Stimulated activated CD4-positive, alpha-beta T cell treated with anti-CD3 and anti-CD28 coated beads, Interleukin-15, amount 100 ng/mL, for 24 hours (primary cell): ENCODE data around the gene TSGA10IP.

ENCODE experiments used
- DNase-seq: peaks from one replicate; pipeline ENCODE4 v3.0.0-alpha.2; 2020

Gene TSGA10IP

DNA sequence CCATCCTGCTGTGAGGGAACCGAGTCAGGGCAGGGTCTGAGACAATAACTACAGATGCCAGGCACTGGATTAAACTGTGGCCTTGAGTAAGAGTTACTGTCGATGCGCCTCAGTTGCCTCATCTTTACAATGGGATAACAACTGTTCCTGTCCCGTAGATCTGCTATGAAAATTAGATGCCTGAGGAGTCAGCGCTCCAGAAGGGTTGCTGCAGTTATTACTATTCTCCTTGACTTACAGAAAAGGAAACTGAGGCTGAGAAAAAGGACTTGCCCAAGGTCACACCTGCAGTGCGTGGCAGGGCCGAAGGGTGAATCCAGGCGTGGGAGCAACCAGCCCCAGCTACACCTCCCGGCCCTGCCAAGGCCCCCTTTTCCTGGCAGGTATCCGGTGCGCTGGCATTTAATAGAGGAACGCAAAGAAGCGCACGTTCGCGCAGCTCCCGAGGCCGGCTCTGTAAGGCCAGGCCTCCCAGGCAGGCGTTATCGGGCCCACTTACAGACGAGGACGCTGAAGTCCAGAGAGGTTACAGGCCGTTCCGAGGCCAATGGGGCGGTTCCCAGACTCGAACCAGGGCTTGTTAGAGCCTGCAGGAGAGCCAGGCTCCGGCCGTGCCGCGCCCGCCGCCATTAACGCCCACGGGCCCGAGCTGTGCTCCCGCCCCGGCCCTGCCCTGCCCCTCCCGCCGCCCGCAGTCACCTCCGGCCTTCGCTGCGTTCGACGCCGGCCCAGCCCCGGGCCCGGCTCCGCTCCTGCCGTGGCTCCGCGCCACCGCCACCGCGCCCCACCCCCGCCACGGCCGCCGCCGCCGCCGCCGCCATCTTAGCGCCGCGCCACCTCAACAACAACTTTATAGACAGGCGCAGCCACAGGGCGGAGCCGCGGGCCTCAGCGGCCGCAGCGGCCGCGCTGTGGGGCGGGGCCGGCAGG, 26.8 kb upstream of the TSGA10IP start, which contains the start of gene C11orf68:
Gene C11orf68, minus strand, starts transcription at position 852 of the 930 bp plus-strand sequence. Its CDS starts 31 bp downstream, at position 821.
- no peak for DNase-seq

DNA sequence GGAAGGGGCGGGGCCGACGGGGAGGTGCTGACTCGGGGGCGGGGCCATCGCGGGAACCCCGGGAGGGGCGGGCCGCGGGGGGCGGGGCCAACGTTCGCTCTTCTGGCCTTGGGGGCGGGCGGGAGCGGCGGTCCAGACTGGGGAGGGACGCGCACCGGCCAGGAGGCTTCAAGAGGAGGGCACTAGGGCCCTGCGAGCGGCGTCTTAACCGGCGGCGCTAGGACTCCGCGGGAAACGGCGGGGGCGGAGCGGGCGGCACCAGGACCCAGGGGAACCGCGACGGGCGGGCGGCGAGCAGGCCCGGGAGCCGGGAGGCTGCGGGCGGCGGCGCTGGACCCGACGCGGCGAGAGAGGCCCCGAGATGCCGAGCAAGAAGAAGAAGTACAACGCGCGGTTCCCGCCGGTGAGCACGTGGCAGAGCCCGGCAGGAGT, 26.1 kb upstream of the TSGA10IP start, which contains the start of gene DRAP1:
Gene DRAP1, plus strand, starts transcription at position 286 of the 432 bp plus-strand sequence. Its CDS starts 76 bp downstream, at position 362.
- DNase-seq: peak; percentile 99

DNA sequence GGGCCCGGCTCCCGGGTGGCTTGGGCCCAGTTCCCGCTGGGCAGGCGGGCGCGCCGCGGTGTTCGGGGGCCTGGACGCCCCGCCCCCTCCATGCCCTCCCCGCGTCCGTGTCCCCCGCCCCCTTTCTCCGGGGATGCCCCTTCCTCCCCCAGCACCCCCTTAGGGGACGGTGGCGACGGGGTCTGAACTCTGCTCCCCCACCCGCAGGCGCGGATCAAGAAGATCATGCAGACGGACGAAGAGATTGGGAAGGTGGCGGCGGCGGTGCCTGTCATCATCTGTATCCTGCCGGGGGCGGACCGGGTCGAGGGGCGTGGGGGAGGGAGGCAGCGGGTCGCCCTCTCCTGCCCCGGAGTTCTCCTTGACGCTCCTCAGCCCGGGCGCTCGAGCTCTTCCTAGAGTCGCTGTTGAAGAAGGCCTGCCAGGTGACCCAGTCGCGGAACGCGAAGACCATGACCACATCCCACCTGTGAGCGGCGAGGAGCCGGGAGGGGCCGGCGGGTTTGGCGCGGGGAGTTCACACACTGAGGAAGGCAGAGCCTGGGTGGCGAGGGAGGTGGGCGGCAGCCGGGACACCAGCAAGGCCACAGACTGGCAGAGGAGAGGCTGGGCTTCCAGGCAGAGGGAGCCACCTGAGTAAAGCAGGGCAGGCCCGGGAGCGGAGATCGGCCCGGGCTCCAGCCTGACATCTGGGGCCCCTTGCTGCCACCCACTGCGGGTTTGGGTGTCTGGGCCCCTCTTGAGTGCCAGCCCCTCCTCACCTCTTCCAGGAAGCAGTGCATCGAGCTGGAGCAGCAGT, 25.5 kb upstream of the TSGA10IP start:
- DNase-seq: peak; percentile 75

DNA sequence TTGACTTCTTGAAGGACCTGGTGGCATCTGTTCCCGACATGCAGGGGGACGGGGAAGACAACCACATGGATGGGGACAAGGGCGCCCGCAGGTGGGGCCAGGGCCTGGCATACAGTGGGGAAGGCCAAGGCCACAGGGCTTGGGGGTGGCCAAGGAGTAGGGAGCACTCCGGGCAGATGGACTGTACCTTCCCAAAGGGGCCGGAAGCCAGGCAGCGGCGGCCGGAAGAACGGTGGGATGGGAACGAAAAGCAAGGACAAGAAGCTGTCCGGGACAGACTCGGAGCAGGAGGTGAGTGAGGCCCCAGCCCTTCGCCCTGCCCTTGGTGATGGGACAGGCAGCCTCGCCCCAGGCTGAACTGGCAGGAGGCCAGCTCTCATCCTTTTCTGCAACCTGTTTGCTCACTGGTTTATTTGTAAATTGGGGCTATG, 24.9 kb upstream of the TSGA10IP start:
- no peak for DNase-seq

DNA sequence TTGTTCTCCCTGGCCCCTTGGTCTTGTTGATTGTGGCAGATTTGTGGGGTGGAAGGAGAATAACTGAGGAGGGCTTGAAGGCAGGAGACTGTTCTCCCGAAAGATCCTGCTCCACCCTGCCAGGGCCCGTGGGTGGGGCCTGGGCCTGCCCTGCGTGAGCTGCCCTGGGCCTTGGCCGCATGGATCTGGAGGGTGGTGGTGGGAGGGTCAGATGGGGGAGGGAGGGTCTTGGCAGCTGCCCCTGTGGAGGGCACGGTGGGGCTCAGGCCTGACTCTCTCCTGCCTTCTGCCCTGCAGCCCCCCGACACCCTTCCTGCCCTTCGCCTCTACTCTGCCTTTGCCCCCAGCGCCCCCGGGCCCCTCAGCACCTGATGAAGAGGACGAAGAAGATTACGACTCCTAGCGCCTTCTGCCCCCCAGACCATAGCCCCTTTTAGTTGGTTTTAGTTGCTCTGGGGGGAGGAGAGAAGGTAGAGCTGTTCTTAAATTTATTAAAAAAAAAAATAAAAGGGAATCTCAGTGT, 24.2 kb upstream of the TSGA10IP start:
- no peak for DNase-seq

DNA sequence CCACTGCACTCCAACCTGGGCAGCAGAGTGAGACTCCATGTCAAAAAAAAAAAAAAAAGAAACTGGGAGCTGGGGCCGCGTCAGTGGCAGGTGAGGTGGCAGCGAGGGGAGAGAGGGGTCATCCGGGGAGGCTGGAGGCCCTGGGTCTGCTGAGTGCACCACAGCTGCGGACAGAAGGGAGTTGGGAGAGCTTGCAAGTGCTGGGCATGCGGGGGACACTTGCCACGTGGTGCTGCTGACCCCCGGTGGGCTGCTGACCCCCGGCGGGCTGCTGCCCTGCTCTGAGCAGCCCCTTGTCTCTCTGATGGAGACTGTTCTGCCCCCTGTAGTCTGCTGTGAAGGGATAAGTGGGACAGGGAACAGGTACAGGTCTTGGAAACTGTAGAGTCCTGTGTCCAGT, 23.4 kb upstream of the TSGA10IP start:
- DNase-seq: no peak

DNA sequence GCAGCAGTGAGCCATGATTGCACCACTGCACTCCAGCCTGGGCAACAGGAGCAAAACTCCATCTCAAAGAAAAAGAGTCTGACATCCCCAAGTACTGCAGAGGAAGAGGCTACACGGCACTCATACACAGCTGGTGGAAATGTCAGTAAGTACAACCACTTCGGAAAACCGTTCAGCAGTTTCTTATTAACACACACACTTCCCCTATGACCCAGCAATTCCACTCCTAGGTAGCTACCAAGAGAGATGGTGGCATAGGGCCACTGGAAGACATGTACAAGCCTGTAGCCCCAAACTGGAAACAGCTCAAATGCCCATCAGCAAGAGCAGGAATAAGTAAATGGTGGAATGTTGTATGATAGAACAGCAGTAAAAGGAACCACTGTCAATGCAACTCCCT, 22.7 kb upstream of the TSGA10IP start:
- no peak for DNase-seq

DNA sequence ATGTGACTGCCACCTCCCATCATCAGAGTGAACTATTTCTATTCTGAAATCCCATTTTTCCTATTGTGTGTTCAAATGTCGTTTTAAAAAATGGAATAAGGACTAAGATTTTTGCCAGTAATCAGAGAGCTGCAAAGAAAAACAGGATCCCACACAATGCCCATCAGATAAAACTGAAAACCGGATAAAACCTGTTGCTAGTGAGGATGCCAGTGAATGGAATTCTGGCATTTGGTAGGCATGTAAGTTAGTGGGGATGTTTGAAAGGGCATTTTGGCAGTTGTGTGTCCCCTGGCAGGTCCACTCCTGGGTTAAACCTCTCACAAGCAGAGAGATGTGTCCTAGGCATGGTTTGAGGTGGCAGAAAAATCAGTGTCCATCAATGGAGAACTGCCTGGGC, 19.9 kb upstream of the TSGA10IP start:
- no peak for DNase-seq

DNA sequence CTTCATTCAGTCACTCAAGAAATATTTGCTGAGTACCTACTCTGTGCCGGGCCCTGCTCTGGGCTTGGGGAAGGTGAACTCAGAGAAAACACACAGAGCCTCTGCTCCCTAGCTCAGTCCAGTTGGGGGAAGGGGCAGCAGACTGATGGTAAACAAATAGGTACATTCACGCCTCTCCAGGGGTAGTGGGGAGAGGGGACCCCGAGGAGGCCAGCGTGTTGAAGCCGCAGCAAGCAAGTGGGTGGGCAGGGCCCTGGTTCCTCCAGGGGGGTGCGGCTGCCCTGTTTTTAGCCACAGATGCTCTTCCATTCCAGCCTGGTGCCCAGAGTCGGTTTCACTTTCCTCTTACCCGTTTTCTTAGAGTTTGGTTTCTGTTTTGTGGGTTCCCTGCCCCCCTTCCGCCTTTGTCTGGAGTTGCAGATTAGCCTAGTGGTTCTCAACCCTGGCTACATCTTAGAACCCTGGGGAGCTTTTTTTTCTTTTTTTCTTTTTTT, 17.3 kb upstream of the TSGA10IP start:
- peak; percentile 79 for DNase-seq

DNA sequence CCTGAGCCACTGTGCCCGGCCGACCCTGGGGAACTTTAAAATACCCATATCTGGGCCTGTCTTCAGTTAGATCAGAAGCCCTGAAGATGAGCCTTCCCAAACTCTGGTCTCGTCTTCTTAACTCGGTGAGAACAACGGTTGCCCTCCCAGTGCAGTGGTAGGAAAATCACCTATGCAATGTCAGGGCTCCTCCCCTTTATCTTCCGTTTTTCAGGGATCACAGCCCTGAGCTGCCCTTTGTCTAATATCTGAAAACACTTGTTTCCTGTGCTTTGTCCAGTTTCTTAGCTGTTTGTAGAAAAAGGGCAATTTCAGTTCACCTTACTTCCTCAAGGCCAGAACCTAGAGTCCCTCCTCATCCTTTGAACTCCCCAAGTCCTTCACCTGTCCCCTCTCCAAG, 16.6 kb upstream of the TSGA10IP start:
- DNase-seq: no peak

DNA sequence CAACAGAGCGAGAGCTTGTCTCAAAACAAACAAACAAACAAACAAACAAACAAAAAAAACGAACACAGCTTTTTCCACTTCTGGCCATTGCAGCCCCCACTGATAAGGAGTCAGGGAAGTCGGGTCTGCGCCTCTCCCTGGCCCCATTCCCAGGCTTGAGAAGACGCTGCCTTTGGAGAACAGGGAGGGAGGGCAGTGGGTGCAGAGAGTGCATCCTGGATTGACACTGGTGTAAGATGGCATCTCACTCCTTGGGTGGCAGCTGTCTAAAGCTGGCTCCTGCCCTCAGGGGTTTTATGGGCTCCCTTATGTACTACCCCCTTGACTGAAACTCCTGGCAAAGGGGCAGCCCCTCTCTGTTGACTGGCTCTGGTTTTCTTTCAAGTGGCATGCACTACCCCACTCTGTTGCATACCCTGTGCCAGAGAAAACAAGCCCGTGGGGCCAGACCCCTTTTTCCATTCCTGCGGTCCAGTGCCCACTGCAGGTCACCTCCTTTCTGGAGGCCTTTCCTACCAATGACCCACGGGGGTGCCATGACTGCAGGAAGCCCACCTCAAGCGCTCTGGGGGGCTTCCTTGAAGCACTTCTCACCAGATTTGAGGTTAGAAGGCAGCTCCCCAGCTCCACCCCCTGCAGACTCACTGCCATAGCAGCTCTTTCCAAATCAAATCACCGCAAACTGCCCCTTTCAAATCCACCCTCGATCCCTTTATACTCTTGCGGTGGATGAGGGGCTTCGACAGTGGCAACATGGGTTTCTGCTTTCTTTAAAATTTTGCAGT, 13.3 kb upstream of the TSGA10IP start:
- DNase-seq: no peak

DNA sequence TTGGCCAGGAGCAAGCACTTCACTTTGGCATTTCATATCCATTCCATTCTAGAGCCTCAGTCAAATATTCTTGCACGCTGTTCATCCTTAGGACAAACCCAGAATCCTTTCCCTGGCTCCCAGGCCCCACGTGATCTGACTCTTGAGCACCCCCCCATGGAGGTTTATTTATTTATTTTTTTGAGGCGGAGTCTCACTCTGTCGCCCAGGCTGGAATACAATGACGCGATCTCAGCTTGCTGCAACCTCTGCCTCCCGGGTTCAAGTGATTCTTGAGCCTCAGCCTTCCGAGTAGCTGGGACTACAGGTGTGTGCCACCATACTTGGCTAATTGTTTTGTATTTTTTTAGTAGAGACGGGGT, 12.7 kb upstream of the TSGA10IP start:
- DNase-seq: no peak

DNA sequence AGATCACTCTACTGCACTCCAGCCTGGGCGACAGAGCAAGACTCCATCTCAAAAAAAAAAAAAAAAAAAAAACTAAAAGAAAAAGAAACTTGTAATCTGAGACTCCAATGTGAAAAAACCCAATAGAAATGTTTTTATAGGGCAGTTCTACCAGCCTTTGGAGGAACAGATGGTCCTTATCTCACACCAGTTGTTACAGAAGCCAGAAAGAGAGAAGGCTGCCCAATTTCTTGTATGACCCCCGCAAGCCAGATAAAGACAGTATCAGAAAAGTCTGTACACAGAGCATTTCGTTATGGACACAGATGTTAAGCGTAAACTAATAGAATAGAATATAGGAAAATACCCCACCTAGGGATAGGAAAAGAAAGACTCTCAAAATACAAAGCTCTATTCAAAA, 11.3 kb upstream of the TSGA10IP start:
- DNase-seq: no peak

DNA sequence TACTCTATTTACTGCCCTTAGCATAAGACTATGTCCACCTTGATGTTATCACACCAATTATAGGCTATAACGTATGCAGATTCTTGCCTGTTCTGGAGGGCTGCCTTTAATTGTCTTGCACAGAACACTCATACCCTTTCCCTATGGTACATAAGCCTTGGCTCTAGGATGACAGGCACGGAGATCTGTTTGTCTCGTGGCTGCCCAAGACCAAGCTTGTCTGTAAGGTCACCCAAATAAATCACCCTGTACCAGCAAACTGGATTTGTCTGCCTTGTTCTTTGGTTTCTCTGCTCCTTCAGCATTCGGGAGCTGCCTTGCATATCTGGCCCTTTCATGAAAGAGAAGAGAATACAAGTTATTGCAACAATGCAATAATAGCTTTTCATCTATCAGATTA, 7.5 kb upstream of the TSGA10IP start:
- no peak for DNase-seq

DNA sequence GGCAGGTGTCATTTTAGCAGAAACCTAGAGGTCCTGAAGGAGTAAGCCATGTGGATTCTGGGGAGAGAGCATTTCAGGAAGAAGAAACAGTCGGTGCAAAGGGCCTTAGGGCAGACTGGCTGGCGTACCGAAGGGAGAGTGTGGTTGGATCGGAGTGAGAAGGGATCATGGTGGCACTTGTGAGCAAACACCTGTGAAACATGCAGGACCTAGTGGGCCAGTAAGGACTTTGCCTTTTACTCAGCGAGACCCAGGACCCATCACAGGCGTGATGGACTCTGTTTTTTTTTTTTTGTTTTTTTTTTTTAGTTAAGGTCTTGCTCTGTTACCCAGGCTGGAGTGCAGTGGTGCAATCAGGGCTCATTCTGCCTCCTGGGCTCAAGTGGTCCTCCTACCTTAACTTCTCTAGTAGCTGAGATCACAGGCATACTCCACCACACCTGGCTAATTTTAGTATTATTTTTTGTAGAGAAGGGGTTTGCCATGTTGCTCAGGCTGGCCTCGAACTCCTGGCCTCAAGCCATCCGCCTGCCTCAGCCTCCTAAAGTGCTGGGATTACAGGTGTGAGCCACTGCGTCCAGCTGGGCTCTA, 3.5 kb upstream of the TSGA10IP start:
- DNase-seq: no peak

DNA sequence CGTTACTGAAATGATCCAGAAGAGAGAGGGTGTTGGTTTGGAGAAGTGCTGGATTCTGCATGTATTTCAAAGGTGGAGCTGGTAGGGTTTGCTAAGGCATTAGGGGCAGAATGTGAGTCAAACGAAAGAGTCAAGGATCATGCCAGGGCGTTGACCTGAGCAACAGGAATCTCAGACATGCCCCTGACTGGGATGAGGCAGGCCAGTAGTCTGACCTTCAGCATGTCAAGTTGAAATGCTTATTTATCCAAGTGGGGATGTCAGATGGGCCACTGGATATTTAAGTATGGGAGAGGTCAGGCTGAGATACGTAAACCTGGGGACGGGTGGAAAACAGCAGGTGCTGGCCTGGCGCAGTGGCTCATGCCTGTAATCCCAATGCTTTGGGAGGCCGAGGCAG, 2.7 kb upstream of the TSGA10IP start:
- no peak for DNase-seq

DNA sequence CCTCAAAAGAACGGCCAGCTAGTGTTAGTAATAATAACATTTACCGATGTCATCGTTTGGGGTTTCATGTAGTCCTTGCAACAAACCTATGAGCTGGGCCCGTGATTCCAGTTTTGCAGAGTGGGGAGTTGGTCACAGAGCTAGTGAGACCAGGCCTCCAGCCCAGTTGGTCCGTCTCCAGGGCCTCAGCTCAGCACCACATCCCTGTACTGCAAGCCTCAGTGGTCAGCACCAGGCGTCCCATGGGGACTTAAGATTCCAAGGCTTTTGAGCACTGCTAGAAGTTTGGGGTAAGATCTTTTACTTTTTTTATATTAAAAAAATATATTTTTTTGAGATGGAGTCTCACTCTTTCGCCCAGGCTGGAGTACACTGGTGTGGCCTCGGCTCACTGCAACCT, 1.1 kb upstream of the TSGA10IP start:
- DNase-seq: no peak

DNA sequence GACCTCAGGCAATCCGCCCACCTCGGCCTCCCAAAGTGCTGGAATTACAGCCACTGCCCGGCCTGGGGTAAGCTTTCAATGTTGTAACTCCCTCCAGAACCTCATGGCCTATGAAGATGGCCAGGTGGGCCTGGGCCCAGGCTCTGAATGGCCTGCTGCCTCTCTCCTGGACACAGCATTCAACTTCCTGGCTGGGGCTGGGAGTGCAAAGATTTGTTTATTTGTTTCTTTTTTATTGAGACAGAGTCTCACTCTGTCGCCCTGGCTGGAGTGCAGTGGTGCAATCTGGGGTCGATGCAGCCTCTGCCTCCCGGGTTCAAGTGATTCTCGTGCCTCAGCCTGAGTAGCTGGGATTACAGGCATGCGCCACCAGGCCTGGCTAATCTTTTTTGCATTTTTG, 513 bp upstream of the TSGA10IP start:
- DNase-seq: no peak

DNA sequence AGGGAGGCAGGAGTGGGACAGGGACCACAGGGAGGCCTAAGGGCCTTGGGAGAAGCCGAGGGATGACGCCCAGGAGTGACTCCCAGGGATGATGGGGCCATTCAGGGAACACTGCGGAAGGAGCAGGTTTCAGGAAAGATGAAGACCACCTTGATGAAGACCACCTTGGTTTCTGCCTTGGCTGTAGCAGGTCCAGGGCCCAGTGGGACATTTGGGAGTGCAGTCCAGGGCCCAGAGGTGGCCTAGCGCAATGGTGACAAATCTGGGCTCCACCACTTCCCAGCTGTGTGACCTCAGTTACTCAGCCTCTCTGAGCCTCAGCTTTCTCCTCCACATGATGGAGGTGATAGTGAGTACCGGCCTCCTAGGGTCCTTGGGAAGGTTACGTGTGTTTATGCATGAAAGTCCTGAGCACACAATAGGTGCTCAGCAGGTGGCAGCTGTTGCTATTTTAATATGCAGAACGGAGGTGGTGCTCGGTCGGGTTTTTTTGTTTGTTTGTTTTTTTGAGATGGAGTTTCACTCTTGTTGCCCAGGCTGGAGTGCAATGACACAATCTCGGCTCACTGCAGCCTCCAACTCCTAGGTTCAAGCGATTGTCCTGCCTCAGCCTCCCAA, 770 bp downstream of the TSGA10IP start:
- DNase-seq: no peak

DNA sequence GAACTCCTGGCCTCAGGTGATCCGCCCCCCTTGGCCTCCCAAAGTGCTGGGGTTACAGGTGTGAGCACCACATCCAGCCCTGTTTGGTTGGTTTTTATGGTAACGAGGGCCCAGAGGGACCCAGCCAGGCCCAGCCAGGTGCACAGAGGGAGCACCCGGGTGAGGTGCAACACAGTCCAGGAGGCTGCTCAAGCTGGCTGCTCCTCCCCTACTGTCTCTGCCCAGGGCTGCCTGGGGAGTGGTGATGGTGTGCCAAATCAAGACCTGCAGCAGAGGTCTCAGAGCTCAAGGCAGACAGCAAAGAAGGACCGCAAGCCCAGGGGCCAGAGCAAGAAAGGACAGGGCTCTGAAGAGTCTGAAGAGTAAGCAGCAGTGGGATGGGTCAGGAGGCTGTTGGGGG, 1.4 kb downstream of the TSGA10IP start:
- DNase-seq: no peak

DNA sequence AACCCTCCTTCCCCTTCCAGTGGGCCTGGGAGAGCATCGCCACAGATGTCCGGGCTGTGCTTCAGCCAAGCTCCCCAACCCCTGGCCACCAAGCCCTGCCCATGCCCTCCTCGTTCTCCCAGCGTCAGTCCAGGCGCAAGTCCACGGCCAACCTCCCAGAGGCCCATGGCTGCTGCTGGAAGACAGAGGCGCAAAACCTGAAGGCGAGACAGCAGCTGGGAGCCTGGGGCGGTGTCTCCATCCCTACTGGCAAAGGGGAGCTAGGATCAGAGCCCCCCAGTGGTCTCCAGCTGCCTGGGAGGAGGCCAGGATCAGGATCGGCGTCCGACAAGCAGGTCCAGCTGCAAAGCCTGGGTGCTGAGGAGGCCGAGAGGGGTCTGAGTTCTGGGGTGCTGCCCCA, 1.9 kb downstream of the TSGA10IP start:
- DNase-seq: no peak
